ENCODE results near the gene PPFIA1.

PPFIA1 gene

GRCh38 chr11:70270104-70270876 lies at the start of gene PPFIA1:
PPFIA1 (plus strand) TSS chr11:70270690; CDS start chr11:70272173, 1,483 bp downstream.
- peak; percentile 99 for DNase-seq

GRCh38 chr11:70220920-70221319 lies 49.6 kb upstream of the PPFIA1 start:
- DNase-seq: no peak

- no peak for DNase-seq
Measured at GRCh38 chr11:70225681-70226177, 44.8 kb upstream of the PPFIA1 start.

- no peak for DNase-seq
Measured at GRCh38 chr11:70226183-70226582, 44.3 kb upstream of the PPFIA1 start.

GRCh38 chr11:70226967-70227366 lies 43.5 kb upstream of the PPFIA1 start:
- DNase-seq: peak; percentile 51

GRCh38 chr11:70229737-70230136 lies 40.8 kb upstream of the PPFIA1 start:
- no peak for DNase-seq

- no peak for DNase-seq
Measured at GRCh38 chr11:70230151-70230839, 40.2 kb upstream of the PPFIA1 start.

- DNase-seq: no peak
Measured at GRCh38 chr11:70230840-70231710, 39.4 kb upstream of the PPFIA1 start.

- no peak for DNase-seq
Measured at GRCh38 chr11:70233034-70233433, 37.5 kb upstream of the PPFIA1 start.

GRCh38 chr11:70233511-70233934 lies 37.0 kb upstream of the PPFIA1 start:
- DNase-seq: peak; percentile 69

- DNase-seq: no peak
Measured at GRCh38 chr11:70233962-70234361, 36.5 kb upstream of the PPFIA1 start.

GRCh38 chr11:70240337-70240736 lies 30.2 kb upstream of the PPFIA1 start:
- DNase-seq: no peak

- DNase-seq: no peak
Measured at GRCh38 chr11:70241709-70242108, 28.8 kb upstream of the PPFIA1 start.

GRCh38 chr11:70242885-70243284 lies 27.6 kb upstream of the PPFIA1 start:
- no peak for DNase-seq

- DNase-seq: no peak
Measured at GRCh38 chr11:70243912-70244652, 26.4 kb upstream of the PPFIA1 start.

- no peak for DNase-seq
Measured at GRCh38 chr11:70244698-70245097, 25.8 kb upstream of the PPFIA1 start.

- no peak for DNase-seq
Measured at GRCh38 chr11:70246196-70246595, 24.3 kb upstream of the PPFIA1 start.

GRCh38 chr11:70247042-70247709 lies 23.3 kb upstream of the PPFIA1 start:
- DNase-seq: no peak

GRCh38 chr11:70247710-70248072 lies 22.8 kb upstream of the PPFIA1 start:
- DNase-seq: no peak

- DNase-seq: no peak
Measured at GRCh38 chr11:70250876-70251658, 19.4 kb upstream of the PPFIA1 start.

All from DMS53 (cell line).